ENCODE results near the gene RAET1L. TPM values are rescaled to one million over a fixed set of nuclear protein-coding genes. Genes with fewer than 3 reads are reported as not detected.

The RAET1L gene
- total RNA-seq, 2 experiments from 2014 or later = not detected

- peaks cover 10% of the 10 kb centered on the region for H3K4me1 Mint-ChIP-seq
- CTCF ChIA-PET = no interaction called here
- H3K36me3 Mint-ChIP-seq (ENCODE audit: low read depth) = peaks cover 4% of the 10 kb centered on the region
- H3K27me3 Mint-ChIP-seq = peaks cover 80% of the 10 kb centered on the region
- DNase-seq = no peak
- H3K4me3 Mint-ChIP-seq = no peak overlapping the region
- POLR2A ChIA-PET = no interaction called here
- H3K9me3 Mint-ChIP-seq = no peaks in the 10 kb centered on the region
- no peak overlapping the region for H3K27ac Mint-ChIP-seq
These were observed 13.1 kb upstream of the RAET1L start for GRCh38 chr6:150038202-150039062.

- POLR2A ChIA-PET = no interaction called here
- Mint-ChIP-seq H3K4me3 (no peak overlapping the region), H3K36me3 (ENCODE audit: low read depth) (peaks cover 4% of the 10 kb centered on the region), H3K27me3 (peaks cover 86% of the 10 kb centered on the region), H3K4me1 (peaks cover 10% of the 10 kb centered on the region), H3K27ac (no peak overlapping the region), H3K9me3 (no peaks in the 10 kb centered on the region)
- no peak for DNase-seq
- CTCF ChIA-PET = no interaction called here
These were observed 12.3 kb upstream of the RAET1L start for GRCh38 chr6:150037526-150038201.

- Mint-ChIP-seq H3K36me3 (ENCODE audit: low read depth) (peaks cover 4% of the 10 kb centered on the region), H3K27me3 (peaks cover 83% of the 10 kb centered on the region), H3K4me1 (peaks cover 10% of the 10 kb centered on the region), H3K9me3 (no peaks in the 10 kb centered on the region), H3K4me3 (no peak overlapping the region), H3K27ac (no peak overlapping the region)
- DNase-seq = no peak
- ChIA-PET POLR2A (no interaction called here), CTCF (no interaction called here)
These were observed 10.7 kb upstream of the RAET1L start for GRCh38 chr6:150036081-150036480.

- H3K4me1 Mint-ChIP-seq = peaks cover 7% of the 10 kb centered on the region
- peaks cover 4% of the 10 kb centered on the region for H3K36me3 Mint-ChIP-seq (ENCODE audit: low read depth)
- no peak for DNase-seq
- POLR2A ChIA-PET = no interaction called here
- H3K4me3 Mint-ChIP-seq = no peak overlapping the region
- H3K27ac Mint-ChIP-seq = no peak overlapping the region
- peaks cover 65% of the 10 kb centered on the region for H3K27me3 Mint-ChIP-seq
- no peaks in the 10 kb centered on the region for H3K9me3 Mint-ChIP-seq
- CTCF ChIA-PET = interaction anchor here (0.7 kb wide), 1 partner anchor 729 kb away, joined by 3 read pairs; no protein-coding TSS in a partner anchor
These were observed 8.0 kb upstream of the RAET1L start for GRCh38 chr6:150033207-150033771.

- CTCF ChIA-PET = interaction anchor here (0.7 kb wide), 1 partner anchor 729 kb away, joined by 3 read pairs; no protein-coding TSS in a partner anchor
- H3K4me1 Mint-ChIP-seq = peaks cover 7% of the 10 kb centered on the region
- POLR2A ChIA-PET = no interaction called here
- H3K27me3 Mint-ChIP-seq = peaks cover 62% of the 10 kb centered on the region
- H3K36me3 Mint-ChIP-seq (ENCODE audit: low read depth) = peaks cover 4% of the 10 kb centered on the region
- no peak overlapping the region for H3K27ac Mint-ChIP-seq
- no peak overlapping the region for H3K4me3 Mint-ChIP-seq
- DNase-seq = no peak
- H3K9me3 Mint-ChIP-seq = no peaks in the 10 kb centered on the region
These were observed 7.3 kb upstream of the RAET1L start for GRCh38 chr6:150032598-150032997.

- Mint-ChIP-seq H3K27ac (no peak overlapping the region), H3K36me3 (ENCODE audit: low read depth) (no peaks in the 10 kb centered on the region), H3K27me3 (peaks cover 61% of the 10 kb centered on the region), H3K4me1 (no peaks in the 10 kb centered on the region), H3K4me3 (no peak overlapping the region), H3K9me3 (no peaks in the 10 kb centered on the region)
- DNase-seq = no peak
- POLR2A ChIA-PET = no interaction called here
- CTCF ChIA-PET = no interaction called here
These were observed 5.3 kb upstream of the RAET1L start for GRCh38 chr6:150030611-150031010.

- Mint-ChIP-seq H3K9me3 (no peaks in the 10 kb centered on the region), H3K4me3 (no peak overlapping the region), H3K27ac (no peak overlapping the region), H3K36me3 (ENCODE audit: low read depth) (no peaks in the 10 kb centered on the region), H3K27me3 (peaks cover 65% of the 10 kb centered on the region), H3K4me1 (peaks cover 4% of the 10 kb centered on the region)
- CTCF ChIA-PET = no interaction called here
- POLR2A ChIA-PET = no interaction called here
- DNase-seq = no peak
These were observed 4.4 kb upstream of the RAET1L start for GRCh38 chr6:150029749-150030148.

- peaks cover 4% of the 10 kb centered on the region for H3K4me1 Mint-ChIP-seq
- no peaks in the 10 kb centered on the region for H3K36me3 Mint-ChIP-seq (ENCODE audit: low read depth)
- peaks cover 66% of the 10 kb centered on the region for H3K27me3 Mint-ChIP-seq
- no peak for DNase-seq
- ChIA-PET CTCF (no interaction called here), POLR2A (no interaction called here)
- no peak overlapping the region for H3K27ac Mint-ChIP-seq
- H3K4me3 Mint-ChIP-seq = no peak overlapping the region
- no peaks in the 10 kb centered on the region for H3K9me3 Mint-ChIP-seq
These were observed 3.9 kb upstream of the RAET1L start for GRCh38 chr6:150029276-150029675.

- H3K4me3 Mint-ChIP-seq = no peak overlapping the region
- no peaks in the 10 kb centered on the region for H3K9me3 Mint-ChIP-seq
- H3K36me3 Mint-ChIP-seq (ENCODE audit: low read depth) = no peaks in the 10 kb centered on the region
- no peak overlapping the region for H3K27ac Mint-ChIP-seq
- ChIA-PET CTCF (no interaction called here), POLR2A (no interaction called here)
- no peak for DNase-seq
- H3K27me3 Mint-ChIP-seq = peaks cover 64% of the 10 kb centered on the region
- peaks cover 4% of the 10 kb centered on the region for H3K4me1 Mint-ChIP-seq
These were observed 3.5 kb upstream of the RAET1L start for GRCh38 chr6:150028799-150029198.

GRCh38 chr6:150027806-150028565 lies 2.7 kb upstream of the RAET1L start:
- CTCF ChIA-PET = no interaction called here

GRCh38 chr6:150026976-150027805 lies 1.9 kb upstream of the RAET1L start:
- no peaks in the 10 kb centered on the region for H3K36me3 Mint-ChIP-seq (ENCODE audit: low read depth)
- ChIA-PET CTCF (no interaction called here), POLR2A (no interaction called here)
- H3K4me3 Mint-ChIP-seq = no peak overlapping the region
- no peak for DNase-seq
- no peak overlapping the region for H3K27ac Mint-ChIP-seq
- peaks cover 59% of the 10 kb centered on the region for H3K27me3 Mint-ChIP-seq
- H3K9me3 Mint-ChIP-seq = no peaks in the 10 kb centered on the region
- peaks cover 4% of the 10 kb centered on the region for H3K4me1 Mint-ChIP-seq

More at GRCh38 chr6:150027806-150028565, 2.7 kb upstream of the RAET1L start:
- H3K9me3 Mint-ChIP-seq = no peaks in the 10 kb centered on the region
- H3K36me3 Mint-ChIP-seq (ENCODE audit: low read depth) = no peaks in the 10 kb centered on the region
- H3K27ac Mint-ChIP-seq = no peak overlapping the region
- peaks cover 4% of the 10 kb centered on the region for H3K4me1 Mint-ChIP-seq
- H3K27me3 Mint-ChIP-seq = peaks cover 63% of the 10 kb centered on the region
- no peak overlapping the region for H3K4me3 Mint-ChIP-seq
- DNase-seq = no peak
- POLR2A ChIA-PET = no interaction called here

GRCh38 chr6:150024646-150025155 lies 631 bp downstream of the RAET1L start:
- ChIA-PET POLR2A (no interaction called here), CTCF (interaction anchor here (1.2 kb wide), 1 partner anchor 8 kb away, joined by 4 read pairs; no protein-coding TSS in a partner anchor)
- no peaks in the 10 kb centered on the region for H3K9me3 Mint-ChIP-seq
- H3K27ac Mint-ChIP-seq = no peak overlapping the region
- no peaks in the 10 kb centered on the region for H3K36me3 Mint-ChIP-seq (ENCODE audit: low read depth)
- H3K4me3 Mint-ChIP-seq = no peak overlapping the region
- H3K27me3 Mint-ChIP-seq = peaks cover 56% of the 10 kb centered on the region
- H3K4me1 Mint-ChIP-seq = peaks cover 4% of the 10 kb centered on the region
- no peak for DNase-seq
